Measurements from ENCODE around the gene CBR3. TPM values are rescaled to one million over a fixed set of nuclear protein-coding genes. Genes with fewer than 3 reads are reported as not detected.

Gene CBR3
- total and polyA plus RNA-seq, 2 donors (not counting 3 experiments of a cell fraction or from before 2014, with no cell fraction given), result 9.7 to 13.3 TPM

GRCh38 chr21:36155603-36156338 lies 20.9 kb downstream of the CBR3 start:
- Histone ChIP-seq H3K79me2 (ENCODE audit: control insufficient read depth, insufficient read depth, low read length) (no peaks in the 10 kb centered on the region), H3K9me3 (replicated peaks; ENCODE audit: control insufficient read depth, insufficient read depth, low read length) (no peaks in the 10 kb centered on the region), H2AFZ (ENCODE audit: low read depth, low read length) (peak overlapping the region; percentile 99), H3K36me3 (ENCODE audit: control insufficient read depth in 2 of 2, extremely low read depth in 1 of 2, insufficient read depth in 2 of 2, low read length in 2 of 2) (no peaks in the 10 kb centered on the region), H4K20me1 (replicated peaks; ENCODE audit: control insufficient read depth, extremely low read depth, insufficient read depth, low read length) (no peaks in the 10 kb centered on the region), H3K9ac (replicated peaks; ENCODE audit: extremely low read depth, insufficient read depth, low read length) (peak overlapping the region; percentile 41), H3K27ac (ENCODE audit: insufficient read depth, low read depth, low read length) (no peak overlapping the region), H3K4me3 (replicated peaks in 1 of 3; ENCODE audit: insufficient read depth in 1 of 3, low read depth in 1 of 3, low read length in 3 of 3) (peak overlapping the region; percentile 38 to 62 (median 50)), H3K4me2 (ENCODE audit: insufficient read depth, low read length) (peak overlapping the region; percentile 73), H3K9me1 (replicated peaks; ENCODE audit: control insufficient read depth, extremely low read depth, insufficient read depth, low read length) (no peaks in the 10 kb centered on the region), H3K4me1 (ENCODE audit: control insufficient read depth, extremely low read depth, insufficient read depth, low read length) (peaks cover 12% of the 10 kb centered on the region), H3K27me3 (ENCODE audit: control insufficient read depth in 2 of 2, insufficient read depth in 2 of 2, low read length in 2 of 2) (peaks cover 2 to 5% of the 10 kb centered on the region in 2 experiments)
- TF ChIP-seq POLR2AphosphoS5 (IDR thresholded peaks at IDR 0.05; ENCODE audit: insufficient read depth, low read depth, low read length) (peak; percentile 42), JUN (IDR thresholded peaks at IDR 0.05; ENCODE audit: borderline replicate concordance, insufficient read depth, insufficient read length, low read depth) (no peak)
- ChIA-PET CTCF (interaction anchor here (0.9 to 1.1 kb wide), 2 partner anchors 54 to 174 kb away, joined by 3 read pairs; no protein-coding TSS in a partner anchor), POLR2A (interaction anchor here (0.6 to 1.8 kb wide), 2 partner anchors 164 to 197 kb away, joined by 7 to 11 read pairs; partner anchors contain the start of gene MORC3)
- TSS peak; percentile 53 for BruUV-seq (replicated peaks)
- no peak for DNase-seq (ENCODE audit: low read depth, low spot score)
- dilution Hi-C loops (cut with MboI; ENCODE audit: extremely low pct_ligation_motif_present, low sequenced_read_pairs) (no loop called here), intact Hi-C loops (cut with micrococcal nuclease) (loop anchor here (1.0 kb wide), 2 partner anchors 20 to 165 kb away; partner anchors contain the start of genes CBR3 and MORC3)
- no peak for FAIRE-seq

DNA sequence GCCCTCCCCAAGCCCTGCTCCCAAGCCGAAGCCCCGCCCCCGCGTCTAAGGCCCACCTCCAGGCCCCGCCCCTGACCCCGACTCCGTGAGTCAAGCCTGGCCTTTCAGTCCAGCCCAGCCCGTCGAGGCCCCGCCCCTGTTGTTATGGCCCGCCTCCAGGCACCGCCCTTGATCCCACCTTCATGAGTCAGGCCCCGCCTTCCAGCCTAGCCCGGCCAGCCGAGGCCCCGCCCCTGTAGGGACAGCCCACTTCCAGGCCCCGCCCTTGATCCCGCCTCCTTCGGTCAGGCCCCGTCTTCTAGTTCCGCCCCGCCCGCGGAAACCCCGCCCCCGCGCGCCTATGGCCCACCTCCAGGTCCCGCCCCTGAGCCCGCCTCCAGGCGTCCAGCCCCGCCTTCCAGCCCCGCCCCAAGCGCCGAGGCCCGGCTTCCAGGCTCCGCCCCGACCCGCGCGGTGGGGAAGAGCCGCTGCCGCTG lies 21.5 kb downstream of the CBR3 start:
- H3K27ac ChIP-seq (ENCODE audit: insufficient read depth, low read depth, low read length), result no peak overlapping the region

More for the DNA sequence above, 21.5 kb downstream of the CBR3 start:
- H4K20me1 ChIP-seq (replicated peaks; ENCODE audit: control insufficient read depth, extremely low read depth, insufficient read depth, low read length), result no peaks in the 10 kb centered on the region
- H2AFZ ChIP-seq (ENCODE audit: low read depth, low read length), result peak overlapping the region; percentile 99
- TF ChIP-seq POLR2A (IDR thresholded peaks at IDR 0.05; ENCODE audit: low read depth, low read length), result no peak
- peak; percentile 18 for TF ChIP-seq POLR2AphosphoS5 (IDR thresholded peaks at IDR 0.05; ENCODE audit: insufficient read depth, low read depth, low read length)
- H3K79me2 ChIP-seq (ENCODE audit: control insufficient read depth, insufficient read depth, low read length), result no peaks in the 10 kb centered on the region
- H3K27me3 ChIP-seq (ENCODE audit: control insufficient read depth in 2 of 2, insufficient read depth in 2 of 2, low read length in 2 of 2), result peaks cover 2 to 5% of the 10 kb centered on the region in 2 experiments
- peak overlapping the region; percentile 62 to 92 (median 72) for H3K4me3 ChIP-seq (replicated peaks in 1 of 3; ENCODE audit: insufficient read depth in 1 of 3, low read depth in 1 of 3, low read length in 3 of 3)
- H3K9me3 ChIP-seq (replicated peaks; ENCODE audit: control insufficient read depth, insufficient read depth, low read length), result no peaks in the 10 kb centered on the region
- intact Hi-C loops (cut with micrococcal nuclease) (loop anchor here (1.0 kb wide), 2 partner anchors 21 to 164 kb away; partner anchors contain the start of genes CBR3 and MORC3), dilution Hi-C loops (cut with MboI; ENCODE audit: extremely low pct_ligation_motif_present, low sequenced_read_pairs) (no loop called here)
- ChIA-PET POLR2A (interaction anchor here (1.8 kb wide), 1 partner anchor 164 kb away, joined by 11 read pairs; the partner anchor contains the start of gene MORC3), CTCF (interaction anchor here (1.1 kb wide), 1 partner anchor 54 kb away, joined by 3 read pairs; no protein-coding TSS in a partner anchor)
- FAIRE-seq, result peak; percentile 99
- DNase-seq (ENCODE audit: low read depth, low spot score), result peak; percentile 100
- BruUV-seq (replicated peaks), result no TSS peak
- H3K9ac ChIP-seq (replicated peaks; ENCODE audit: extremely low read depth, insufficient read depth, low read length), result peak overlapping the region; percentile 80
- H3K9me1 ChIP-seq (replicated peaks; ENCODE audit: control insufficient read depth, extremely low read depth, insufficient read depth, low read length), result no peaks in the 10 kb centered on the region
- H3K36me3 ChIP-seq (ENCODE audit: control insufficient read depth in 2 of 2, extremely low read depth in 1 of 2, insufficient read depth in 2 of 2, low read length in 2 of 2), result no peaks in the 10 kb centered on the region
- H3K4me1 ChIP-seq (ENCODE audit: control insufficient read depth, extremely low read depth, insufficient read depth, low read length), result peaks cover 11% of the 10 kb centered on the region
- peak overlapping the region; percentile 87 for H3K4me2 ChIP-seq (ENCODE audit: insufficient read depth, low read length)

Data from endothelial cell of umbilical vein (primary cell).